GM12865 (cell line): ENCODE measurements around the gene ITPR2.

Source experiments
- DNase-seq: peaks from one replicate; pipeline ENCODE4 v3.0.0; 2010; ENCODE audit warnings: low read depth
- H3K4me3 ChIP-seq: 2 replicates; pipeline ENCODE4 v1.5.1; 2011; ENCODE audit warnings: mild to moderate bottlenecking, low read depth, low read length, control low read depth
- TF ChIP-seq, protein P1 (sequence below): IDR thresholded peaks from 2 replicates; pipeline ENCODE4 v1.5.1; 2011; ENCODE audit warnings: low read length, control low read depth, low read depth, inconsistent platforms; ENCODE audit not compliant: insufficient read depth; ENCODE audit errors: missing control alignments

Gene ITPR2

DNA sequence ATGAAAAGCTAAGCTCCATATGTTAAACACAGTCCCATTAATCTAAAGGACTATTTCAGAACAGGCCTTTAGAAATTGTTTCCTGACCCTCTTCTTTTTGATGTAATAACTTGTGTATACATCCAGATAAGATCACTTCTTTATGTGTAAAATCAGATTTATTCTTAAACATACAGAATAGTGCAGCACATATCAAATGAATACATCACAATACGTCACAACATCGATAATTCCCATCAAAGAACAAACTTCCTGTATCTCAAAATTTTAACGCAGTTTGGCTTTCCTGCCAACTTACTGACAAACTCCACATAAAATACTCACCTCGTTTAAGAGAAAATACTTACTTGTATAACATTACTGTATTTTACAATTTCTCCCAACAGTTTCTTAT, 108.7 kb downstream of the ITPR2 start:
- DNase-seq: no peak
- H3K4me3 ChIP-seq: no peak overlapping the region
- TF ChIP-seq, protein P1, sequence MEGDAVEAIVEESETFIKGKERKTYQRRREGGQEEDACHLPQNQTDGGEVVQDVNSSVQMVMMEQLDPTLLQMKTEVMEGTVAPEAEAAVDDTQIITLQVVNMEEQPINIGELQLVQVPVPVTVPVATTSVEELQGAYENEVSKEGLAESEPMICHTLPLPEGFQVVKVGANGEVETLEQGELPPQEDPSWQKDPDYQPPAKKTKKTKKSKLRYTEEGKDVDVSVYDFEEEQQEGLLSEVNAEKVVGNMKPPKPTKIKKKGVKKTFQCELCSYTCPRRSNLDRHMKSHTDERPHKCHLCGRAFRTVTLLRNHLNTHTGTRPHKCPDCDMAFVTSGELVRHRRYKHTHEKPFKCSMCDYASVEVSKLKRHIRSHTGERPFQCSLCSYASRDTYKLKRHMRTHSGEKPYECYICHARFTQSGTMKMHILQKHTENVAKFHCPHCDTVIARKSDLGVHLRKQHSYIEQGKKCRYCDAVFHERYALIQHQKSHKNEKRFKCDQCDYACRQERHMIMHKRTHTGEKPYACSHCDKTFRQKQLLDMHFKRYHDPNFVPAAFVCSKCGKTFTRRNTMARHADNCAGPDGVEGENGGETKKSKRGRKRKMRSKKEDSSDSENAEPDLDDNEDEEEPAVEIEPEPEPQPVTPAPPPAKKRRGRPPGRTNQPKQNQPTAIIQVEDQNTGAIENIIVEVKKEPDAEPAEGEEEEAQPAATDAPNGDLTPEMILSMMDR: no peak

DNA sequence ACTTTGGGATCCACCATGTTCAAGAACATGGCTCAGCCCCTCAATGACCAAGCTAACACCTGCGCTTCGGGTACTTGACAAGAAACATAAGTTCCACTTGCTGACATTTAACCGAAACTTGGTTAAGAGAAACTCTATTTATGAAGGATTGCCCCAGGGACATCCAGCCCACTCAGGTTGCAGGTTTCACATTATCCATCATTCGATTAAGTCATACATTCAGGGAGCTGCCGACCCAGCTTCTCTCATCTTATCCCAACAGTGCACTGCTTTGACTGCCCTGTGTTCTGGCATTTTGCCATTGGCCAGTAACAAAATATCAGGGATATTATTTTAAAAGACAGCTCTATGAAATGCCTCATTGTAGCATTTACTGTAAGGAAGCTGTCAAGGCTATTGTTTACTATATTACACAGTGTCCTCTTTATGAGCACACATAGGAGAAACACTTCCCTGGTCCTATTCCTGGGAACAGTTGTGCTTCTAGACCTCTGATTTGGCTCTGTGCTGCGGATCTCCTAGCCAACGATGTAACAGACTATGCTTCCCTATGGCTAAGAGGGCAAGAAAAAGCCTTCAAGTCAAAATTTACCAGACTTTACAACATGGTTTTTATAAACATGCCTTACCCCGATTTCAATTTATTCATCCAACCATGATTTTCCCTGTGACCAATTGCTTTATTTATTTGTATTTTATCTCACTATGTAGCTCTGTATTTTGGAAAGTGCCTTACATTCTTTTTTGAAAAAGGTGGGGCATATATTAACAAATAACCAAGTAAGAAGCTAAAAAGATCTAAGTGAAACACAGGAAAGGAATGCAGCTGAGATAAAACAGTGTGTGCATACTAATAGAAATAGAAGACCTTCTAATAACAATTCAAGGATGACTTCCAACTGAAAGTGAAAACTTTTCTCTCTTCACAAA, 109.3 kb downstream of the ITPR2 start:
- TF ChIP-seq, protein P1: no peak
- no peak overlapping the region for H3K4me3 ChIP-seq
- no peak for DNase-seq

DNA sequence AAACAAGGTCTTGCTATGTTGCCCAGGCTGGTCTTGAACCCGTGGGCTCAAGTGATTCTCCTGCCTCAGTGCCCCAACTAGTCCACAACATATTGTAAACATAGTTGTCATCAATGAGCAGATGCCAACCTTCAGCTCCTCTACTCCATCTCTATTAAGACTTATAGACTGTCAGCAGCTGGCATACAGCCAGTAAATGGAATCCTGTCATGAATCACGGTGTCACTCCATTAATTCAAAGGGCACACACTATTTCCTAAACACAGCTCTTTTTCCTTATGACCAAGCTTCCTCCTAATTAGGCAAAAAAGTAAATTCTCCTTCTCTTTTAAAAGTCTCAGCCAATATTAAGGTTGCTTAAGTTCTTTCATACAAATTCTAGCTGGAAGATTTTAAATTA, 111.2 kb downstream of the ITPR2 start:
- H3K4me3 ChIP-seq: no peak overlapping the region
- TF ChIP-seq, protein P1: no peak

DNA sequence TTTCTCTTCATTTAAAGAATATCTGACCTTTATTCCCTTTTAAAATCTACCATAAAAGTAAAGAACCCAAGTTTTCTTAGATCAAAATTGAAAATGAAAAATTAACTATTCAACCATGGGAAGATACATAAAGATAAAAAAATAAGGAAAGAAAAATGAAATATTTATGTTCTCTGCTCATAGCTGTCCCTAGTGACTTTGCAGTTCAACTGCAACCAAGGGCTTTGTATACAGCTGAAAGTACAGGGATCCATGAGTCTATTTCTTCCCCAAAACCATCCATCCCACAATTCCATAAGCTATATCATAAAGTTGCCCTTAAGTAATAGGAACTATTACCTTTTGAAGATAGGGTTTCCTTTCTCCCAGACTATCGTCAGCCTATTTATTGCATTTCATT, 113.1 kb downstream of the ITPR2 start:
- DNase-seq: no peak
- H3K4me3 ChIP-seq: no peak overlapping the region
- TF ChIP-seq, protein P1: no peak

More for the DNA sequence above, 111.2 kb downstream of the ITPR2 start:
- DNase-seq: no peak

DNA sequence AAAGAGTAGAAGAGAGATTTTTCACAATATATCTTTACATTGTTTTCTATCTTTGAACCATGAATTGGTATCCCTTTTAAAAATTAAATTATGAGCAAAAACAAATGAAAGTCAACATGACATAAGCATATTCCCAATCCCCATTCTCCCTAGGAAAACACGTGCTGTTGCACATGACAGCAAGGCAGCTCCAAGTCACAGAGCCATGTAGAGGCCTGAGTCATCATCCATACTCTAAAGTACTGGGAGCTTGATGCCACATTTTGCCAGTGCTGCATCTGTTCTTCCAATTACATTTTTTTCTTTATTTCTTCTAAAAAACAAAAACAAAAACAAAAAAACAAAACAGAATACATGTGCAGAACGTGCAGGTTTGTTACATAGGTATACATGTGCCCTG, 115.2 kb downstream of the ITPR2 start:
- TF ChIP-seq, protein P1: no peak
- no peak overlapping the region for H3K4me3 ChIP-seq
- no peak for DNase-seq

DNA sequence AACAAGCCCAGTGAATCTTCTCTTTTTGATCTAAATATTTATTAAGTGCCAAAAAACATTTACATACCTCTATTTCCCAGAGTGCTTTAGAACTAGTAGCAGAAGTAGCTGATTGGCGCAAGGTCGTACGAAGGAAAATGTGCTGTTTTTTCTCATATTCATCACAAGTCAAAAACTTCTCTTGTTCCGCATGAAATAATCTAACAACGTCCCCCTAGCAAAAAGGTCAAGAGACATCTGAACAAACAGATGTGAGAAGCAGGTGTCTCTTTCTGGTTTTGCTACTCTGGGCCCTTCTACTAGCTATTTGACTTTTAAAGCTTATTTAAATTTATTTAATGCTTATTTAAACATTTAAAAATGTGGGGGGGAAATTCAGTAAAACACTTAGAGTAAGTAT, 117.8 kb downstream of the ITPR2 start:
- TF ChIP-seq, protein P1: no peak
- no peak for DNase-seq
- no peak overlapping the region for H3K4me3 ChIP-seq
